LNCaP clone FGC (cell line): ENCODE results near the gene ZNF626.
"Not testable (repeated sequence)": the region's sequence is repeated elsewhere in the genome, so short reads cannot be mapped to it uniquely, and the experiment has no call there.

Experiments used
- DNase-seq: peaks from one replicate; pipeline ENCODE4 v3.0.0-alpha.2; 2011; ENCODE audit warnings: low read depth
- H3K4me3 ChIP-seq: 2 replicates; pipeline ENCODE4 v1.5.1; 2011; ENCODE audit warnings: mild to moderate bottlenecking, low read depth, low read length, control low read depth
- CTCF ChIP-seq: IDR thresholded peaks from 2 replicates; pipeline ENCODE4 v1.5.1; 2012; ENCODE audit warnings: mild to moderate bottlenecking; ENCODE audit not compliant: control insufficient read depth, insufficient read depth; ENCODE audit errors: extremely low read depth

The ZNF626 gene

GRCh38 chr19:20661150-20661819 lies at the start of gene ZNF626:
TSS of gene ZNF626 (minus strand) at chr19:20661571. CDS start at chr19:20661446, 125 bp downstream.
- no peak for DNase-seq
- no peak within 1 kb of the TSS for H3K4me3 ChIP-seq
- no peak for TF ChIP-seq CTCF

GRCh38 chr19:20669263-20669662 lies 7.9 kb upstream of the ZNF626 start:
- DNase-seq, result no peak

GRCh38 chr19:20667281-20667680 lies 5.9 kb upstream of the ZNF626 start:
- no peak overlapping the region for H3K4me3 ChIP-seq
- no peak for DNase-seq
- no peak for TF ChIP-seq CTCF

More at GRCh38 chr19:20669263-20669662, 7.9 kb upstream of the ZNF626 start:
- H3K4me3 ChIP-seq, result no peak overlapping the region
- TF ChIP-seq CTCF, result no peak

- H3K4me3 ChIP-seq, result no peak overlapping the region
- DNase-seq, result no peak
- no peak for TF ChIP-seq CTCF
These were observed 3.8 kb upstream of the ZNF626 start for GRCh38 chr19:20664901-20665781.

- not testable (repeated sequence) for H3K4me3 ChIP-seq, DNase-seq
These were observed 3.1 kb upstream of the ZNF626 start for GRCh38 chr19:20664475-20664874.

- DNase-seq, result no peak
- no peak for TF ChIP-seq CTCF
- H3K4me3 ChIP-seq, result no peak overlapping the region
These were observed 1.2 kb upstream of the ZNF626 start for GRCh38 chr19:20662421-20663105.
